ENCODE data around the gene NADSYN1.

NADSYN1 gene

GRCh38 chr11:71440021-71440755 lies 12.8 kb upstream of the NADSYN1 start:
- no peak overlapping the region for H3K4me3 ChIP-seq (ENCODE audit: low read length)
- no peak for TF ChIP-seq ZNF274 (IDR thresholded peaks at IDR 0.05; ENCODE audit: low read depth, low read length)

- TF ChIP-seq ZNF274 (IDR thresholded peaks at IDR 0.05; ENCODE audit: low read depth, low read length) = no peak
- no peak overlapping the region for H3K4me3 ChIP-seq (ENCODE audit: low read length)
Measured at GRCh38 chr11:71441251-71441650, 11.8 kb upstream of the NADSYN1 start.

- no peak overlapping the region for H3K4me3 ChIP-seq (ENCODE audit: low read length)
- TF ChIP-seq ZNF274 (IDR thresholded peaks at IDR 0.05; ENCODE audit: low read depth, low read length) = no peak
Measured at GRCh38 chr11:71442123-71442522, 10.9 kb upstream of the NADSYN1 start.

- H3K4me3 ChIP-seq (ENCODE audit: low read length) = no peak overlapping the region
- TF ChIP-seq ZNF274 (IDR thresholded peaks at IDR 0.05; ENCODE audit: low read depth, low read length) = no peak
Measured at GRCh38 chr11:71442880-71443279, 10.1 kb upstream of the NADSYN1 start.

- no peak overlapping the region for H3K4me3 ChIP-seq (ENCODE audit: low read length)
- no peak for TF ChIP-seq ZNF274 (IDR thresholded peaks at IDR 0.05; ENCODE audit: low read depth, low read length)
Measured at GRCh38 chr11:71443736-71444445, 9.1 kb upstream of the NADSYN1 start.

- no peak overlapping the region for H3K4me3 ChIP-seq (ENCODE audit: low read length)
- no peak for TF ChIP-seq ZNF274 (IDR thresholded peaks at IDR 0.05; ENCODE audit: low read depth, low read length)
Measured at GRCh38 chr11:71444811-71445210, 8.2 kb upstream of the NADSYN1 start.

- H3K4me3 ChIP-seq (ENCODE audit: low read length) = no peak overlapping the region
- no peak for TF ChIP-seq ZNF274 (IDR thresholded peaks at IDR 0.05; ENCODE audit: low read depth, low read length)
Measured at GRCh38 chr11:71446150-71446549, 6.9 kb upstream of the NADSYN1 start.

GRCh38 chr11:71446942-71447688 lies 5.9 kb upstream of the NADSYN1 start:
- TF ChIP-seq ZNF274 (IDR thresholded peaks at IDR 0.05; ENCODE audit: low read depth, low read length) = no peak
- peak overlapping the region; percentile 77 for H3K4me3 ChIP-seq (ENCODE audit: low read length)

- TF ChIP-seq ZNF274 (IDR thresholded peaks at IDR 0.05; ENCODE audit: low read depth, low read length) = no peak
- peak overlapping the region; percentile 77 for H3K4me3 ChIP-seq (ENCODE audit: low read length)
Measured at GRCh38 chr11:71447791-71448256, 5.2 kb upstream of the NADSYN1 start.

- TF ChIP-seq ZNF274 (IDR thresholded peaks at IDR 0.05; ENCODE audit: low read depth, low read length) = no peak
- peak within 1 kb of the TSS; percentile 77 for H3K4me3 ChIP-seq (ENCODE audit: low read length)
Measured at GRCh38 chr11:71448257-71449171, 4.5 kb upstream of the NADSYN1 start, which contains the start of gene DHCR7. TSS of gene DHCR7 (minus strand) at chr11:71448393. CDS start at chr11:71444952, 3,441 bp downstream.

- no peak for TF ChIP-seq ZNF274 (IDR thresholded peaks at IDR 0.05; ENCODE audit: low read depth, low read length)
- H3K4me3 ChIP-seq (ENCODE audit: low read length) = peak overlapping the region; percentile 77
Measured at GRCh38 chr11:71449596-71449995, 3.4 kb upstream of the NADSYN1 start.

GRCh38 chr11:71450507-71450906 lies 2.5 kb upstream of the NADSYN1 start:
- TF ChIP-seq ZNF274 (IDR thresholded peaks at IDR 0.05; ENCODE audit: low read depth, low read length) = no peak

GRCh38 chr11:71450939-71451338 lies 2.1 kb upstream of the NADSYN1 start:
- no peak overlapping the region for H3K4me3 ChIP-seq (ENCODE audit: low read length)
- no peak for TF ChIP-seq ZNF274 (IDR thresholded peaks at IDR 0.05; ENCODE audit: low read depth, low read length)

More at GRCh38 chr11:71450507-71450906, 2.5 kb upstream of the NADSYN1 start:
- no peak overlapping the region for H3K4me3 ChIP-seq (ENCODE audit: low read length)
